NCI-H82 (cell line): ENCODE results near the gene ZNF335.
"Not testable (repeated sequence)": the region's sequence is repeated elsewhere in the genome, so short reads cannot be mapped to it uniquely, and the experiment has no call there.

ENCODE experiments used
- DNase-seq: peaks from one replicate; lab custom pipeline; 2025; lab: John Stamatoyannopoulos, UW

ZNF335 gene

GRCh38 chr20:46000262-46000996 lies 28.4 kb upstream of the ZNF335 start:
- no peak for DNase-seq

- DNase-seq = no peak
These were observed 27.7 kb upstream of the ZNF335 start for GRCh38 chr20:45999557-46000261.

- DNase-seq = no peak
These were observed 26.8 kb upstream of the ZNF335 start for GRCh38 chr20:45998761-45999160.

GRCh38 chr20:45998337-45998736 lies 26.3 kb upstream of the ZNF335 start:
- DNase-seq = no peak

- peak; percentile 83 for DNase-seq
These were observed 25.2 kb upstream of the ZNF335 start for GRCh38 chr20:45997187-45997586.

GRCh38 chr20:45995495-45996097 lies 23.6 kb upstream of the ZNF335 start:
- not testable (repeated sequence) for DNase-seq

GRCh38 chr20:45994761-45995493 lies 22.9 kb upstream of the ZNF335 start:
- no peak for DNase-seq

GRCh38 chr20:45993197-45993951 lies 21.4 kb upstream of the ZNF335 start:
- no peak for DNase-seq

- no peak for DNase-seq
These were observed 19.6 kb upstream of the ZNF335 start for GRCh38 chr20:45991616-45992015.

- not testable (repeated sequence) for DNase-seq
These were observed 16.8 kb upstream of the ZNF335 start for GRCh38 chr20:45988830-45989229.

- DNase-seq = peak; percentile 88
These were observed 15.2 kb upstream of the ZNF335 start for GRCh38 chr20:45987108-45987780.

GRCh38 chr20:45985573-45985972 lies 13.6 kb upstream of the ZNF335 start:
- DNase-seq = peak; percentile 74

- DNase-seq = no peak
These were observed 11.3 kb upstream of the ZNF335 start for GRCh38 chr20:45983279-45983743.

GRCh38 chr20:45981261-45981660 lies 9.3 kb upstream of the ZNF335 start:
- no peak for DNase-seq

- no peak for DNase-seq
These were observed 4.1 kb upstream of the ZNF335 start for GRCh38 chr20:45976086-45976485.

GRCh38 chr20:45975686-45976085 lies 3.7 kb upstream of the ZNF335 start:
- no peak for DNase-seq

GRCh38 chr20:45974896-45975565 lies 3.0 kb upstream of the ZNF335 start:
- no peak for DNase-seq

GRCh38 chr20:45972500-45973183 lies 639 bp upstream of the ZNF335 start:
- DNase-seq = no peak

- no peak for DNase-seq
These were observed 653 bp downstream of the ZNF335 start for GRCh38 chr20:45971425-45971674.
